NCI-H2171 treated with DMSO at 0.1 percent for 48 hours (cell line): ENCODE results near the gene MAN2A2.
"Not testable (repeated sequence)": the region's sequence is repeated elsewhere in the genome, so short reads cannot be mapped to it uniquely, and the experiment has no call there.

Experiments
- DNase-seq: peaks from one replicate; lab custom pipeline; 2025; lab: John Stamatoyannopoulos, UW

MAN2A2 gene

DNA sequence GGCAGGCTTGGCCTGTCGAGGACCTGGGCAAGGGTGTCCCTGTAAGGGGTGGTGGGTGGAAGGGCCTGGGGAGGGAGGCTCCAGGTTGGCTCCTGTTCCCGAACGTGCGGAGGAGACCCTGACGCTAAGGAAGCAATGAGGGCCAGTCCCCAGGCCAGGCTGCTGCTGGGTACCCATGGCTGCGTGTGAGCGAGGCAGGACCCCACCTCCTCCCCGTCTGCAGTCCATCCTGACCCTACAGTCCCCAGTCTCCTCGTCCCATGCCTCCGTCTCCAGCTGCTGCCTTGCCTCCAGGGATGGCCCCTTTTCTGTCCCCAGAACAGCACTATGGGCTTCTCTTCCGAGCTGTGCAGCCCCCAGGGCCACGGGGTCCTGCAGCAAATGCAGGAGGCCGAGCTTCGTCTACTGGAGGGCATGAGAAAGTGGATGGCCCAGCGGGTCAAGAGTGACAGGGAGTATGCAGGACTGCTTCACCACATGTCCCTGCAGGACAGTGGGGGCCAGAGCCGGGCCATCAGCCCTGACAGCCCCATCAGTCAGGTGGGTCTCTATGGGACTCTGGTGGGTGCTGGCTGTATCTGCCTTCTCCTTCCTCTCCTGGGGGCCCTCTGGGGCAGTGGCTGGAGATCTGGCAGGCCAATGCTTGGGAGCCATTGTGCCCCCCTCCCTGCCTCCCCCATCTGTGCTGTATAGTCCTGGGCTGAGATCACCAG lies 18.2 kb upstream of the MAN2A2 start:
- no peak for DNase-seq

DNA sequence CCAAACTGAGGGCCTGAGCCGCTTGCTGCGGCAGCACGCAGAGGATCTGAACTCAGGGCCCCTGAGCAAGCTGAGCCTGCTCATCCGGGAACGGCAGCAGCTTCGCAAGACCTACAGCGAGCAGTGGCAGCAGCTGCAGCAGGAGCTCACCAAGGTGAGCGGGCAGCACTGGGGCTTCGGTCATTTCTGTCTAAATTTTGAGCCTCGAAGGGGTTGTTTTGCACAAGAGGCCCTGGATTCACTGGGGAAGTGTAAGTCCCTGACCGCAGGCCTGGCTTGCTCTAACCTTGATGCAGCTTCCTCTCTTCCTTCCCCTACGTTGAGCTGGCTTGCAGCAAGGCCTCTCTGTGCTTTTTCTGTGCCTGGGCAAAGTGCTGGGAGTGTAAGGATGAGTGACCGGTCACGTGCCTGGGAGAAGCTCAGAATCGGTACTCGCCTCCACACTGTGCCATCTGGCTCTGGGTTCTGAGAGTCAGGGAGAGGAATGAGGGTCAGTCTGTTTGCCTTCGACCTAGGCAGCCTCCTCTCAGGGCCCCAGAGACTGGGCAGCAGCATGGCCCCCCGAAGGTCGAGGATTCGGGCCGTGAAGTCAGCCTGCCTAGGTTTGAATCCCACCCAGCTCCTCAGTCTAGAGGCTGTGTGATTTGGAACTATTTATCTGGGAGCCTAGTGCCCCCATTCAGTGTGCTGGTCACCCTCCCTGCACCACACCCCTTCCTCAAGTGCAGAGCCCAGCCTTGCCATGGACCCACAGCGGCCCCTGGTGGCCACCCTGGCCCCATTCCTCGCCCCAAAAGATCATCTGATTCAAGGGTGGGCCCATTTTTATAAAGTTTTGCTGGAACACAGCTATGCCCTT lies 17.4 kb upstream of the MAN2A2 start:
- peak; percentile 46 for DNase-seq

DNA sequence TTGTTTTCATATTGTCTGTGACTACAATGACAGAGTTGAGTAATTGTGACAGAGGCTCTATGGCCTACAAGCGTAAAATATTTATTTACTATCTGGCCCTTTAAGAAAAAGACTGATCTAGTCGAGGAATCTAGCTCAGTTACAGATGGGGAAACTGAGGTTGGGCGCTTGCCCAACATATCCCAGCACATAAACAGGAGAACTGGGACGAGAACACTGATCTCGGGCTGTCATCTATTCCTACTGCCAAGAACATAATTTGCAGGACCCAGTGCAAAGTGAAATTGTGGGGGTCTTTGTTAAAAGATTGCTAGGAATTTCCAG lies 16.8 kb upstream of the MAN2A2 start:
- no peak for DNase-seq

DNA sequence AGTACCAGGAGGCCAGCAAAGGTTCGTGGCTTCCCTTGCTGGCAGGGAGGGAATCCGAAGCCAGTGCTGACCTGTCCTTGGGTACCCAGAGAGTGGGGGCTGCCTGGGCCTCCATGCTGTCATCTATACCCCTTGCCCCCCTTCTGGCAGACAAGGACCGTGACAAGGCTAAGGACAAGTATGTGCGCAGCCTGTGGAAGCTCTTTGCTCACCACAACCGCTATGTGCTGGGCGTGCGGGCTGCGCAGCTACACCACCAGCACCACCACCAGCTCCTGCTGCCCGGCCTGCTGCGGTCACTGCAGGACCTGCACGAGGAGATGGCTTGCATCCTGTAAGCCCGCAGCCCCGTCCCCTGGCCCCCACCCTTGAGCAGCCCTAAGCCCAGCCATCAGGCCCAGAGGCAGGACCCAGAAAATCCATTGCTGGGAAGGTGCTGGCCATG lies 16.0 kb upstream of the MAN2A2 start:
- no peak for DNase-seq

DNA sequence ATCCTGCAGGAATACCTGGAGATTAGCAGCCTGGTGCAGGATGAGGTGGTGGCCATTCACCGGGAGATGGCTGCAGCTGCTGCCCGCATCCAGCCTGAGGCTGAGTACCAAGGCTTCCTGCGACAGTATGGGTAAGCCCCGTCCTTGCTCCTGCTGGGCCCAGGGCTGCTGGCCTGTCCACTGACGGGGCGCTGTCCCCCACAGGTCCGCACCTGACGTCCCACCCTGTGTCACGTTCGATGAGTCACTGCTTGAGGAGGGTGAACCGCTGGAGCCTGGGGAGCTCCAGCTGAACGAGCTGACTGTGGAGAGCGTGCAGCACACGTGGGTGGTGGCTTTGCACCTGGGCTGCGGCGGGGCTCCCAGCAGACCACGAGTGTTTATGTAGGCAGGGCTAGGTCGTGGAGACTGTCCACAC lies 13.8 kb upstream of the MAN2A2 start:
- DNase-seq, result no peak

DNA sequence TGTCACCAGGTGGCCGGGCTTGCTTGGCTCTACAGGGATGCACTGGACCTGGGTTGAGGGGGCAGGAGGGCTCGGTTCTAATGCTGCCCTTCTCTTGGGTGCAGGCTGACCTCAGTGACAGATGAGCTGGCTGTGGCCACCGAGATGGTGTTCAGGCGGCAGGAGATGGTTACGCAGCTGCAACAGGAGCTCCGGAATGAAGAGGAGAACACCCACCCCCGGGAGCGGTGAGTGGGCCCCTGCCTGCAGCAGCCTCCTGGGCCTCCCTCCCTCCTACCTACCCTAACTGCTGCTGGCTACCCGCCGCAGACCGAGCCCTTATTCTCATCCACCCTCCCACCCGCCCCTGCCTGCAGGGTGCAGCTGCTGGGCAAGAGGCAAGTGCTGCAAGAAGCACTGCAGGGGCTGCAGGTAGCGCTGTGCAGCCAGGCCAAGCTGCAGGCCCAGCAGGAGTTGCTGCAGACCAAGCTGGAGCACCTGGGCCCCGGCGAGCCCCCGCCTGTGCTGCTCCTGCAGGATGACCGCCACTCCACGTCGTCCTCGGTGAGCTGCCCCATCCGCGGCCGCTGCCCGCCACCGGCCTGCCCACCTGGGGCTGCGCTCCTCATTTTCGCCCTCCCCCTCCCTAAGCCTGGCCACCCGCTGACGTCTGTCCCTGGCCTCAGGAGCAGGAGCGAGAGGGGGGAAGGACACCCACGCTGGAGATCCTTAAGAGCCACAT lies 13.2 kb upstream of the MAN2A2 start:
- DNase-seq, result no peak

DNA sequence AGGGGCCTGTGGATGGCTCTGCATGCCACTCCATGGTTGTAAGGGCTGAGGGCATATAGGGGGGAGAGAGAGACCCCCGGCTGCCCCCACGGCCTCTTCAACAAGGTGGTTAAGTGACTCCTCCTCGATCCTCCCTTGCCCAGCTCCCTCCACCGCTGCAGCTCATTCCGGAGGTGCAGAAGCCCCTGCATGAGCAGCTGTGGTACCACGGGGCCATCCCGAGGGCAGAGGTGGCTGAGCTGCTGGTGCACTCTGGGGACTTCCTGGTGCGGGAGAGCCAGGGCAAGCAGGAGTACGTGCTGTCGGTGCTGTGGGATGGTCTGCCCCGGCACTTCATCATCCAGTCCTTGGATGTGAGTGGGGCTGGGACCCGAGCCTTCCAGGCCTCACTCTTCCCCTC lies 12.3 kb upstream of the MAN2A2 start:
- DNase-seq, result no peak

DNA sequence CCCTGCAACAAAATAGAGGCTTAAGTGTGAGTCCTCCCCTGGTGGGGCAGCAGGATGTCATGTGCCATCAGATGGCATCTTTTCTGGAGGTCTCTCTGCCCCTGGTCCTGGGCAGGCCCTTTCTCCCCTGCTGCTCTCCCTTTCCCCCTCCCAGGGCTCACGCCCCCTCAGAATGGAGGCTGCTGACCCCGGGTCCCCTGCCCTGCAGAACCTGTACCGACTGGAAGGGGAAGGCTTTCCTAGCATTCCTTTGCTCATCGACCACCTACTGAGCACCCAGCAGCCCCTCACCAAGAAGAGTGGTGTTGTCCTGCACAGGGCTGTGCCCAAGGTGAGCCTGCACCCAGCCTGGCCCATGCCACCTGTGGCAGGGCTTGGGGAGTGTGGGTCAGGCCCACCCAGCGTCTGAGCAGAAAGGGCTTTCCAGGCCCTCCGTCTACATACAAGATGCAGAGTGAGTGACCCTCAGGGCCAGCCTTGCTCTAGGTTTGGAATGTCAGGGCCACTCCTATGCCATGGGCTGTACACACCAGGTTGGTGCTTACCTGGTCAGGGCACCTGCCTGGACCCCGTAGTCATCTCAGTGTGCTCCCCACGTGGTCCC lies 11.7 kb upstream of the MAN2A2 start:
- no peak for DNase-seq

DNA sequence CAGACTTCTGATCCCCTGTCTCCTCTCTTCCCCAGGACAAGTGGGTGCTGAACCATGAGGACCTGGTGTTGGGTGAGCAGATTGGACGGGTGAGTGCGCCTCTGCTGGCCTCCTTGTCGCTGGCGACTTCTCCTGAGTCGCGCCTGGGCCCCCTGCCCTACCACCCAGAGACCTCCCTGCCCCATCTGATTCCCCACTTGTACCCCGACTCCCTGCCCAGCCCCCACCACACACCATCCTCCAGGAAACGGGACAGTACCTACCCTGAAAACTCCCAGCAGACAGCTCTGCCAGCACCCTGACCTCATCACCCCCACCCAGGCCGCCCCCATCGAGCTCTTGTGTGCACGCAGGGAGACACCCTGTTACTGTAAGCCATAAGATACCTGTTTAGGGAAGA lies 11.1 kb upstream of the MAN2A2 start:
- DNase-seq, result no peak

DNA sequence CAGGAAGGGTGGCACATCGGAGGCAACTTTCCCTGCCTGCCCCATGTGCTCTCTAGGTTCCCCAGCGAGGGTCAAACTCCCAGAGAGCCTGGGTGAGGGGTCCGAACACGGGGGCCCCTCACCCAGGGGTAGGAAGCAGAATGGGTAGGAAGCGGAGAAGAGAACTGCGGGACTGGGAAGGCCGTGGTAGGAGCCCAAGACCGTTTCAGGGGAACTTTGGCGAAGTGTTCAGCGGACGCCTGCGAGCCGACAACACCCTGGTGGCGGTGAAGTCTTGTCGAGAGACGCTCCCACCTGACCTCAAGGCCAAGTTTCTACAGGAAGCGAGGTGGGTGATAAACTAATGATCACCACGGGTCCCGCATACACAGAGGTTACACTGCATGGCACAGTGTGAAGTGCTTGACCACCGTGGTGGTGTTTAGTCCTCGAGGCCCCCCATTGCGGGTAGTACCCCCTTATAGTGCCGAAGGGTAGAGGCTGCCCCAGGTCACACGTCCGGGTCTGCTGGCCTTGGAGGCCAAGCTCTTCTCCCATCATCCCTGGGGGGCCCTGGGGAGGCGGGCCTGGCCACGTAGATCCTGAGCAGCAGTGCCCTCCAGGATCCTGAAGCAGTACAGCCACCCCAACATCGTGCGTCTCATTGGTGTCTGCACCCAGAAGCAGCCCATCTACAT lies 10.5 kb upstream of the MAN2A2 start:
- DNase-seq, result no peak

DNA sequence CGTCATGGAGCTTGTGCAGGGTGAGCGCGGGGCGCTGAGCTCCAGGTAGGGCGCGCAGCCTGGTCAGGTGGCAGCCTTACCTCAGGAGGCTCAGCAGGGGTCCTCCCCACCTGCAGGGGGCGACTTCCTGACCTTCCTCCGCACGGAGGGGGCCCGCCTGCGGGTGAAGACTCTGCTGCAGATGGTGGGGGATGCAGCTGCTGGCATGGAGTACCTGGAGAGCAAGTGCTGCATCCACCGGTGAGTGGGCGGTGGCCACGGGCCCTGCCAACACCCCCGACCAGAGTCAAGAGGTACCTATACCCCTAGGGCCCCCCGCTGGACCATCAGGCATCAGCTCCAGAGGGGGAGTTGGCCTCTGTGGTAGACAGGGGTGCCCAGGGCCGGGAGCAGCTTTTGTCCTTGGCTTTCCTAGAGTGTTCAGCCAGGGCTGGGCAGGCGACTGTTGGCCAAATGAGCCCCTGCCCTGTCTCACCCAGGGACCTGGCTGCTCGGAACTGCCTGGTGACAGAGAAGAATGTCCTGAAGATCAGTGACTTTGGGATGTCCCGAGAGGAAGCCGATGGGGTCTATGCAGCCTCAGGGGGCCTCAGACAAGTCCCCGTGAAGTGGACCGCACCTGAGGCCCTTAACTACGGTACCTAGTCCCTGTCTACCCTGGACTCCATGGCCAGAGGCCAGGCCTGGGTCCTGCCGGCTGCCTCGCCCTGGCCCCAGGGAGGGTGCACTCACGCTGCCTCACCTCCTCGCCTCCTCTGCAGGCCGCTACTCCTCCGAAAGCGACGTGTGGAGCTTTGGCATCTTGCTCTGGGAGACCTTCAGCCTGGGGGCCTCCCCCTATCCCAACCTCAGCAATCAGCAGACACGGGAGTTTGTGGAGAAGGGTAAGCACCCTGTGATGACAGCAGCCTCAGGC lies 9.7 kb upstream of the MAN2A2 start:
- DNase-seq, result no peak

DNA sequence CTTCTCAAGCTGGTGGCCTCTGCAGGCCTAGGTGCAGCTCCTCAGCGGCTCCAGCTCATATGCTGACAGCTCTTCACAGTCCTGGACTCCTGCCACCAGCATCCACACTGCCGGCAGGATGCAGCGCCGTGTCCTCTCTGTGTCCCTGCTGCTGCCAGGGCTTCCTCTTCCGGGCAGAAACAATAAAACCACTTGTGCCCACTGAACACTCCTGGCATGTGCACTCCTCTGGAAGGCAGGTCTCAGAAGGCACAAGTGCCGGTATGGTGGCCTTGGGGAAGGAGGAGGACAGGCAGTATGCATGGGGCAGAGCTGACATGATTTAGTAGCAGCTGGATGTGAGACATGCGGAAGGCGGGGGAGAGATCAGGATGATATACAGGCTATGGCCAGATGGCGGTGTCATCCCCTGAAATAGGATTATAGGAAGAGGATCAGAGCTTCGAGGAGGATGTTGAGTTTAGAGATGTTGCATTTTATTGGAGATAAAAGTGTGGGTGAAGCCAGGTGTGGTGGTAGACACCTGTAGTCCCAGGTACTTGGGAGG lies 7.5 kb upstream of the MAN2A2 start:
- peak; percentile 57 for DNase-seq

DNA sequence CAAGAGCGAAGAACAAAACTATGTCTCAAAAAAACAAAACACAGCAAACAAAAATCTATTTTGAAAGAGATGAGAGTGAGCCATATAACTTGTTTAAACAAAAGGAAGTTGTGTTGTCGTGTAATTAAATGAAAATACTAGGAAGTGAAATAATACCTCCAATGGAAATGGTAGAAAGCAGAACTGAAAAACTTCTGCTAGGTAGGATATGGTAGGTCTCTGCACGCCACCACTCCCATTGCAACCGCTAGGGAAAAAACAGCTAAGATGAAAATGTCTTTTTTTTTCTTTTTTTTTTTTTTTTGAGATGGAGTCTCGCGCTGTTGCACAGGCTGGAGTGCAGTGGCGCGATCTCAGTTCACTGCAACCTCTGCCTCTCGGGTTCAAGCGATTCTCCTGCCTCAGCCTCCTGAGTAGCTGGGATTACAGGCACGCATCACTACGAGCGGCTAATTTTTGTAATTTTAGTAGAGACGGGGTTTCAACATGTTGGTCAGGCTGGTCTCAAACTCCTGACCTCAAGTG lies 5.9 kb upstream of the MAN2A2 start:
- not testable (repeated sequence) for DNase-seq

DNA sequence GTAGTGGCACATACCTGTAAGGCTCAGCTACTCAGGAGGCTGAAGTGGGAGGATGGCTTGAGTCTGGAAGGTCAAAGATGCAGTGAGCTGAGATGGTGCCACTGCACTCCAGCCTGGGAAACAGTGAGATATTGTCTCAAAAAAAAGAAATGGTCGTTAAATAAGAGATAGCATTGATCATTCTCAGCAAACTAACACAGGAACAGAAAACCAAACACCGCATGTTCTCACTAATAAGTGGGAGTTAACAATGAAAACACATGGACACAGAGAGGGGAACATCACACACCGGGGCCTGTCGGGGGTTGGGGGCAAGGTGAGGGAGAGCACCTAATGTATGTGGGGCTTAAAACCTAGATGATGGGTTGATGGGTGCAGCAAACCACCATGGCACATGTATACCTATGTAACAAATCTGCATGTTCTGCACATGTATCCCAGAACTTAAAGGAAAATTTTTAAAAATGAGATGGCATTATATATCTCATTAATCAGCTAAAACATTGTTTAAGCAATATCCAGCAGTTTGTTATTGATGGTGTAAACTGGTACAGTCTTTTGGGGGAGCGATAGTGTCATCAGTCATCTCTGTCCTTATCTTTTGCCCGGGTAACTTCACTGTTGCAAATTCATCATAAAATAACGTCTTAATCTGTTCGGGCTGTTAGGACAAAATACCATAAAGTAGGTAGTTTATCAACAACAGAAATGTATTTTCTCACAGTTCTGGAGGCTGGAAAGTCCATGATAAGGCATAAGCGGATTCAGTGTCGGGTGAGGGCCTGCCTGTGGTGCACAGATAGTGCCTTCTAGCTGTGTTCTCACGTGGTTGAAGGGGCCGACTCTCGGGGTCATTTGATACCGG lies 1.7 kb upstream of the MAN2A2 start:
- no peak for DNase-seq

DNA sequence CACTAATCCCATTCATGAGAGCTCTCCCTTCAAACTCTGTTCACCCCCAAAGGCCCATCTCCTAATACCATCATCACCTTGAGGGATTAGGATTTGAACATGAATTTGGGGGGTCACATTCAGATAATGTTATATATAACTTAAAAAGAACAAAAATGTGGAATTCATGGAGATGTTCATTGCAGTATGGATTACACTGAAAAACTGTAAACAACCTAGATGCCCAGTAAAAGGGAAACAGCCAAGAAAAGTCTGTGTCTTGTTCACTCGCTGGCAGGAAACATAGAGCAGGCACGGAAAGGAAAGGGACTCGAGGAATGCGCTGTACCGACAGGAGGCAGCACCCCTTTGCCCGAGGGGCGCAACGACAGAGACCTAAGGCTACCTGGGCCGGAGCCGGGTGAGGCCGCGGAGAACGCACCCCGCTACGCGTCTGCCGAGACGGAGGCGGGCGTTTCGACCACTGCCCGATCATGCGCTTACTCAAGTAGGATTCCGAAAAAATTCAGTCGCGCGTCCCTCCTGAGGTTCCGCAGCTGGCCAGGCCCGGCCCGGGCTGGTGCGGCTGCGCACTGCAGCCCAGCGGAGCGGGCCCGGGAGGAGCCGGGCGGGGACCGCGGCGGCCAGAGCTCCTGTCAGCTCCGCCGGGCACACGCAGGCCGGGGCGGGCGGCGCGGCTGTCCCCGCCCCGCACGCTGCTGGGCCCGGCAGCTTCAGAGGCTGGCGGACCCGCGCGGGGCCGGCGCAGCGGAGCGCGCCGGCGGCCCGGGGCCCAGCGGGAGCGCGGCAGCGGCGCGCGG lies 862 bp upstream of the MAN2A2 start:
- DNase-seq, result peak; percentile 87

DNA sequence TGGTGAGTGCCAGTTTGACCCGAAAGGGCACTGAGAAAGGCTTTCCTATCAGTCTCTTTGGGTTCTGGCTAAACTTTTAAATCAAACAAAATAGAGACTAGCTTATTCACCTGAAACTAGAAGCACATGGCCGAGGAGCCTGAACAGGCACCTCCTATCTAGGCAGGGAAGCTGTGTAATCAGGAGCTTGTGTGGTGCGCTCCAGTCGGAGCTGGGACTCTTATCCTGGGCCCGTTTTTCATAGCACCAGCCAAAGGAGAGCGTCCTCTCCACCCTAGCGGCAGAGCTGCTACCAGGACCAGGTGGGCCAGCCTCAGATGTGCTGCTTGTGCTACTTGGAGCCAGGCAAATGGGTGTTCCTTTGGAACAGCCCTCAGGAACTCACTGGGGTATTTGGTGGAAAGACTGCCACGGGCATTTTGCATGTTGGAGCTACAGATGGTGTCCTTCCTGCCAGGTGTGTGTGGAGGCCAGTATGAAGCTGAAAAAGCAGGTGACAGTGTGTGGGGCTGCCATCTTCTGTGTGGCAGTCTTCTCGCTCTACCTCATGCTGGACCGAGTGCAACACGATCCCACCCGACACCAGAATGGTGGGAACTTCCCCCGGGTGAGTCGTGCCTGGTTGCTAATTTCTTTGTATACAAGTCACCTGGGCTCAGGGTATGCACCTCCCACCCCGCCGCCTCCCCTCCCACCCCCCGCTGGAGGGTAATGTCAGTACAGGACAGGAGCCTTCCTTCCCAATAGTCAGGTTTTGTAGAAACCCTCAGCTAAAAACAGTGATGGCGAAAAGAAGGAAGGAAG lies 833 bp downstream of the MAN2A2 start:
- DNase-seq, result peak; percentile 67

DNA sequence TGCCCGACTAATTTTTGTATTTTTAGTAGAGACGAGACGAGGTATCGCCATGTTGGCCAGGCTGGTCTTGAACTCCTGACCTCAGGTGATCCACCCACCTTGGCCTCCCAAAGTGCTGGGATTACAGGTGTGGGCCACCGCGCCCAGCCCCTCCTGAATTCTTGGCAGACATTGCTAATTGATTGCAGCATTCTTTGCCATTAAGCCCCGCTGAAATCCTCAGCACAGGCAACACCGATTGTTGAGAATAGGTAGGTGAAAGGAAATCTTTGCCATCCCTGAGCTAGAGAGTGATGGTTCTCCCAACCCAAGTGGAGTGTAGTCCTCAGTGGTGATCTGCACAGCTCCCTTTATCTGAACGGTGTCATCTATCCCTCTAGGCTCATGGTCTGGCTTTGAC lies 1.6 kb downstream of the MAN2A2 start:
- DNase-seq, result no peak
